Stimulated activated CD4-positive, alpha-beta T cell treated with anti-CD3 and anti-CD28 coated beads, Interleukin-1b, Interleukin-23, amount 100 ng/mL, for 24 hours (primary cell): ENCODE results near the gene ERVFRD-1.

ENCODE experiments used
- DNase-seq, 4 experiments: peaks; one replicate each; pipeline ENCODE4 v3.0.0-alpha.2; 2020; ENCODE audit warnings: low read depth in 4 of 4, low spot score in 1 of 4

ERVFRD-1 gene, protein sequence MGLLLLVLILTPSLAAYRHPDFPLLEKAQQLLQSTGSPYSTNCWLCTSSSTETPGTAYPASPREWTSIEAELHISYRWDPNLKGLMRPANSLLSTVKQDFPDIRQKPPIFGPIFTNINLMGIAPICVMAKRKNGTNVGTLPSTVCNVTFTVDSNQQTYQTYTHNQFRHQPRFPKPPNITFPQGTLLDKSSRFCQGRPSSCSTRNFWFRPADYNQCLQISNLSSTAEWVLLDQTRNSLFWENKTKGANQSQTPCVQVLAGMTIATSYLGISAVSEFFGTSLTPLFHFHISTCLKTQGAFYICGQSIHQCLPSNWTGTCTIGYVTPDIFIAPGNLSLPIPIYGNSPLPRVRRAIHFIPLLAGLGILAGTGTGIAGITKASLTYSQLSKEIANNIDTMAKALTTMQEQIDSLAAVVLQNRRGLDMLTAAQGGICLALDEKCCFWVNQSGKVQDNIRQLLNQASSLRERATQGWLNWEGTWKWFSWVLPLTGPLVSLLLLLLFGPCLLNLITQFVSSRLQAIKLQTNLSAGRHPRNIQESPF

DNA sequence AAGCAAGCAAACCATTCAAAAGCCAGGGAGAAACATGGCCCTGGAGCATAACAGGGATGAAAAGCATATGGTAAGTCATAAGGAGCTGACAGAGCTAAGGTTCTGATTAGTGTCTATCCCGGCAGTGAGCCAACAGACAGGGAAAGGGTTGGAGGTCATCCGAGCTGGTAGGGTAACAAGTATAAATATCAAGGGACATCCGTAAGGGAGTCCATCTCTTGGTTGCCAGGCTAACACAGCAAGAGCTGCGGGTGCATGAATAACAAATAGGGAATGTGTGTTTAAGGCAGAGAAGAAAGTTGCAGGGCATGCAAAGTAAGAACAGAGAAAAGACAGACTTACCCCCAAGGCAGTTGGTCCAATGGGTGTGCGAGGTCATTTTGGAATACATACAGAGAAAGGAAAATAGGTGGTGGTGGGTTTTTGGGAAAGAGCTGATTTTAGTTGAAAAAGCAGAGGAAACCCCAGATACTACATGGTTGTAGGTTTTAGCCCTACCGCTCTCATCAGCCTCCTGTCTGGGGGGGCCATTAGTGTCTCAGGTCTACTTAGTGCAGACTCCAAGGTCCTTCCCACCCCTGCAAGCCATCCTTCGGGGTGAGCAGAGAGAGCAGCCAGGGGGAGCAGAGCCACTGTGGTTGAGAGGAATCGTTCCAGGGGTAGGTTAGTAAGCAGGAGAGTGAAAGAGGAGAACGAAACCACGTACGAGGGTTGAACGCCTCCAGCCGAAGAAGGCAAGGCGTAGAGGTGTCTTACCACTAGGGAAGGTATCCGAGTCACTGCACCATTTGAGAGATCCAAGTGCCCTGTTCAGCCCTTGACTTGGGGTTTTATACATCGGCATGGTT is at the start of gene ERVFRD-1:
Gene ERVFRD-1, minus strand, starts transcription at position 805 of the 848 bp plus-strand sequence. CDS start 6,415 bp downstream, outside the sequence.
- DNase-seq, result no peak

DNA sequence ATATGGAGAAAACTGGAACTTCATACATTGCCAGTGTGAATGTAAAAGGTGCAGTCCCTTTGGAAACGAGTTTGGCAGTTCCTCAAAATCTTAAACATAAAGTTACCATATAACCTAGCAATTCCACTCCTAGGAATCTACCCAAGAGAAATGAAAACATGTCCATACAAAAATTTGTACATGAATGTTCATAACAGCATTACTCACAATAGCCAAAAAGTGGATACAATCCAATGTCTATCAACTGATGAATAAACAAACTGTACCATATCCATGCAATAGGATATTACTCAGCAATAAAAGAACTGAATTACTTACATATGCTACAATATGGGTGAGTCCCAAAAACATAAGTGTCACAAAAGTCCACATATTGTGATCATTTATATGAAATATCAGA is 48.7 kb upstream of the ERVFRD-1 start:
- no peak for DNase-seq

DNA sequence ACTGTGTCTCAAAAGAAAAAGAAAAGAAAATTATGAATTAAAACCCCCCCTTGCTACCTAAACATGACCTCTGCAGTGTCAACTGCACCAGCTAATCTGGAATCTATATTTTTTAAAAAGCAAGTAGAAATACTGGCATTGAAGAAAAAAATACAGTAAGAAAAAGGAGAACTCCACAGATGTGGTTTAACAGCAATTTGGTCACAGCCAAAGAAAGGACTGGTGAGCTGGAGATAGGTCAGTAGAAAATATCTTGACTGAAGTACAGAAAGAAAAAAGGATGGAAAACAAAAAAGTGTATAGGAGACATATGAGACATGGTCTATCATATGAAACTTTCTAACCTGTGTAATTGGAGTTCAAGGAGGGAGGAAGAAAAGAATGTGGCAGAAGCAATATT is 44.1 kb upstream of the ERVFRD-1 start:
- DNase-seq, result no peak

DNA sequence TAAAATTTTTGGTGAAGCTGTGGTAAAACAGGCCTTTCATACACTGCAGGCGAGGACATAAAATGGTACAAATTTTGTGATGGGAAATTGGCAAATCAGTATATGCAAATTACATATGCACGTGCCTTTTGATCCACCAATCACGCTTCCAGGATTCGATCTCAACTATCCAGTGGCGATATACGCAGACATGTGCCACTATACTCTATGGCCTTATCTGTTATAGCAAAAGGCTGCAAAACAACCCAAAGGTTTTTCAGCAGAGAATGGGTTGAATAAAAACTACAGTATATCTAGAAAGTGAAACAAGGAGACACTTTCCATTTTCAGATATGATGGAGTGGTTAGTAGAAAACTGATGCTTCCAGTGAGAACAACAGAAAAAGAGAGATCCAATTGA is 41.9 kb upstream of the ERVFRD-1 start:
- DNase-seq, result no peak

DNA sequence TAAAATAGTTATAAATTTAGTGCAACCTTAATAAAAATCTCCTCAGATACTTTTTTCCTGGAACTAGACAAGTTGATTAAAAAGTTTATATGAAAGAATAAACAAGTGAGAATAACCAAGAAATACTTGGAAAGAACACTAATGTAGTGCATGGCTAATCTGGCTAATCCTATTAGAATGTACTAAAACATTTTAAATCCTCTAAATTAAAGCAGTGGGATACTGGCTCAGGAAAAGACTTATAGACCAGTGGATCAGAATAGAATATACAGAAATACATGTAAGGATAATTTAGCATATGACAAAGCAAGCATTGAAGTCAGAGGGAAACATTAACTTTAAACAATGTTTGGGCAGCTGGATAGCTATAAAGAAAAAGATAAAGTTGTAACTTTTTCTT is 41.1 kb upstream of the ERVFRD-1 start:
- DNase-seq, result no peak

DNA sequence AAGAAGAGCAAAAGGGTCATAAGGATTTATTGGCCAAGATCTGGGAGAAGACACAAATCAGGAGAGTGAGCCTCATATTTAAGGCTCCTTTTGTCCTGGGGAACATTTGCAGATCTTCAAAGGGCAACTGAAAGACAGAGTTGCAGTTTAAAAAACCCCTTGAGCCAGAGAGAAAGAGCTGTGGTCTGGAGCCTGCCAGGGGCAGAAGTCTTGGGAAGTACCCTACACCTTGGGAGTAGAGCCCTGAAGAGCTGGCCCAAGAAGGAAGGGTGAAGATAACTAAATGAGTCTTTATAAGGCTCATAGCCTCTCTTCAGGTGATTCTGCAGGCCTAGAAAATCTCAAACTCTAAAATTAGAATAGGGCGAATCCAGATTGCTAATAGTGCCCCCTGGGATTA is 40.0 kb upstream of the ERVFRD-1 start:
- no peak for DNase-seq

DNA sequence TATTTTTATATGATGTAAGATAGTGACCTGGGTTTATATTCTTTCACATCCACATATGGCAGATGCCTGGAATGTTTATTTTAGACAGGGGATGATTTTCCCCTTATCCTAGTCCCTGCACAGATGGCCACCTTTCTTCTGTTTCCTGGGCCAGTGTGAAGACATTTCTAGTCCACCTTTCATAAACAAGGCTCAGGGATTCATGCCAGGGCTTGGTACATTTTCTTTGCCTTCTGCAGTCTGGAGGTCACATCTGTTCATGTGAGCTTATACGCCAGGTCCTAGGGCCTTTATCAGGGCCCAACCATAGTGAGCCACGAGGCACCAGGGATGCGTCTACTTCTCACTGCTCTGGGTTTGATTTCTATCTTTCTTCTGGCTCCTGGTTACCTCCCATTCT is 38.0 kb upstream of the ERVFRD-1 start:
- DNase-seq, result no peak

DNA sequence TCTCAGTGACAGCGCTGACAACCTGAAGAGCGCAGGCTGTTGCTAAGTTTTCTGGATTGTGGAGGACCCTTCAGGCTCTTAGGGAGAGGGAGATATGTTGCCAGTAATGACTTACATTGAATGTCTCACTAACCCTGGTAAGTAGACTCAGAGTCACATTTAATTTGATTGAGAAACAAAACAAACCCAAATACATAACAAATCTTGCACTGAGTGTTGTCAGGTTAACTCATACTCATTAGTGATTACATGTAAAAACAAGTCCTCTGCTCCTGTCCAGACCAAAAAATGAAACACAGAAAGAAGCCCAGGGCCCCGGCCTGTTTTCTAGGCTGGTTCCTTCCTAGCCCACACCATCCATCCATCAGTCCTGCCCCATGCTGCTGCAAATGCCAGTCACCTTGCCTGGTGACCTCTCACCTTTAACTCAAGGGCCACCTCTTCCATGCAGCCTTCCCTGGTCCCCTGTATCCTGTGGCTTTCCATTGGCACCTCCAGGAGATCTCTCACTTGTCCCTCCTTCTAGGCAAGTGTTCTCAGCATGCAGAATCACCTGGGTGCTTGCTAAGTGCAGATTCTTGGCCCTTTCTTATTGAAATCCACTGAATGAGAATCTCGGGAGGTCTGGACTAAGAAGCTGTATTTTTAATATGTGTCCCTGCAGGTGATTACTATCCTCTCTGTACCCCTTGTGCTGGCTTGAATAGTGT is 34.7 kb upstream of the ERVFRD-1 start:
- no peak for DNase-seq

DNA sequence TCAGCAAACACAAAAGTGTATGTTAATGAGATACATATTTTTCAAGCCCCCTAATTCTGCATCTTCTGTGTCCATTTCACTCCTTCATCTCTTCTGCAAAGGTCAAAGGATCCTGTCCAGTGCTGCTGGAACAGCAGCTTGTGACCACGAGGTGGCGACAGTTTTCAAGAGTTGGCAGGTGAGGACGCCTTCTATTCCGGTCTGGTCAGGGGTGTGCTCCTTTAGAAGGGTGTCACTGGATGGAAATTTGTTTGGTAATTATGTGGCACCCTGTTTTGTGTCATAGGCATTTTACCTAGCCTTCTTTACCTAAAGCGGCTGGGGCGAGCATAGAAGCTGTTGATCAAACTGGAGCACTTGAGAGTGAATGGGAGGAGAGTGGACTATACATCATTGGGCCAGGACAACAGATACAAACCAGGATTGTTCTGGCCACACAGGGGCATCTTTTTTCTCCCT is 32.9 kb upstream of the ERVFRD-1 start:
- peak; percentile 42 to 61 (median 57) for DNase-seq

DNA sequence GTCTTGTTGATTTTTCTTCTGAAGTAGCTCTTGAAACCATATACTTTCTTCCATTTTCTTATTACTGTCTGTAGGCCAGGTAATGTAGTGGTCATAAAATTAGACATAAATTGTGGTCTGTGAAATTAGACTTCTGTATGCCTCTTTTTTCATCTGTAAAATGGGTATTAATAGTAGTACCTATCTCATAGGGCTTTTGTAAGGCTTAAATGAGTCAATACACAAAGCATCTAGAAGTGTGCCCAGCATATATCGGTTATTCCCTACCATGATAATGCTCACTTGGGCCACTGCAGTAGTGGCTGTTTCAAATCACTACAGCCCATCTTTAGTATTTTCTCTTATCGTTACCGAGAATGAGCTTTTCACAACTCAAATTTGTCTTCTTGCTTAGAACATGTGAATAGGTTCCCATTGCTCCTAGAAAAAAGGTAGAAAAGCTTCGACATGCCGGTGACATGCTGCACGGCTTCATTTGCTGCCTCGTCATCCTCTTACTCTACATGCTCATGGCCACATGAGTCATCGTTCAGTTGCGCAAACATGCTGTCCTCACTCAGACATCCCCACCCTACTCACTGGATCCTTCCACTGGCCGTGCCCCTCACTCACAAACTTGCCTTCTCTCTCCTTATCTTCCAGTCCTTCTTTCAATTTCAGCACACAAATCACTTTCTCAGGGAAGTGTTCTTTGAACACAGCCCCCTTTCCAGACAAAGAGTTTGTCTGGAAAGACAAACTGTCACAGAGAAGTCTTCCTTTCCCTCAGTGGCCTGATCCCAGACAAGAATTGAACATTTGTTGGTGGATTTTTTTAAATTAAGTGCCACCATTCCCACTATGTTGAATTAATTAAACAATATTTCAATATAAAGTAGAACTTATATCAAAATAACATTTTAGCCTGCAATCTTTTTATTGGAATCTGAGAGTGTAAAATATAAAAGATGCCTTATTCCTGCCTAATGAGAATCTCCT is 32.2 kb upstream of the ERVFRD-1 start:
- no peak for DNase-seq

DNA sequence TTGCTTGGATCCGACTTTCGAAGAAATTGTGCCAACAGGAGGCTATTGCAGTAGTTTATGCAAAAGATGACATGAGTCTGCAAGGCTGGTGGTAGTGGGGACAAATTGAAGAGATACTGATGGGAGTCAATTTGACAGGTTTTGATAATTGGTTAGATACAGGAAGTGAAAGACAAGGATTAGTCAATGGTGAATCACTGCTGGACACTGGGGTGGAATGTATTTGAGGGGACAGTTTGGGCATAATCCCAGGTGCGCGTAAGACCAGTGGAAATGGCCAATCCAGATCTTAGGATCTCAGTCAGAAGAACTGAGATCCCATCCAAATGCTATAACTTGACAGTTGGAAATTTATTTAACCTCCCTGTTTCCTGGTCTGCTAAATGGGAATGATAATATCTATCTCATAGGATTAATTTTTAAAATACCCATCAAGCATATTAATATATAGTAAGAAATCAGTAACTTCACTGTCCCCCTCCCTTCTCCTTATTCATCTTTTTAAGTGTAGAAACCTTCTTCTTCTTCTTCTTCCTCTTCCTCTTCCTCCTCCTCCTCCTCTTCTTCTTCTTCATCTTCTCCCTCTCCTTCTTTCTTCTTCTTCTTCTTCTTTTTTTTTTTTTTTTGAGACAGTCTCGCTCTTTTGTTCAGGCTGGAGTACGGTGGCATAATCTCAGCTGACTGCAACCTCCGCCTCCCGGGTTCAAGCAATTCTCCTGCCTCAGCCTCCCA is 30.9 kb upstream of the ERVFRD-1 start:
- no peak for DNase-seq

DNA sequence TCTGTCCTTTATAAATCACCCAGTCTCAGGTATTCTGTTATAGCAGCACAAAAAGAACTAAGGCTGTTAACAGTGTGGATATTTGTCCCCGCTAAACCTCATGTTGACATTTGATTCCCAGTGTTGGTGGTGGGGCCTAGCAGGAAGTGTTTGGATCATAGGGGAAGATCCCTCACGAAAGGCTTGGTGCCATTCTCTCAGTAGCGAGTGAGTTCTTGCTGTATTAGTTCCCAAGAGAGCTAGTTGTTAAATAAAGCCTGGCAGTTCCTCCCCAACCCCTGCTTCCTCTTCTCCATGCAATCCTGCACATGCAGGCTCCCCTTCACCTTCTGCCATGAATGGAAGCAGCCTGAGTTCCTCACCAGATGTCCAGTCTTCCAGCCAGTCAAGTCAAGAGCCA is 29.8 kb upstream of the ERVFRD-1 start:
- DNase-seq, result no peak

DNA sequence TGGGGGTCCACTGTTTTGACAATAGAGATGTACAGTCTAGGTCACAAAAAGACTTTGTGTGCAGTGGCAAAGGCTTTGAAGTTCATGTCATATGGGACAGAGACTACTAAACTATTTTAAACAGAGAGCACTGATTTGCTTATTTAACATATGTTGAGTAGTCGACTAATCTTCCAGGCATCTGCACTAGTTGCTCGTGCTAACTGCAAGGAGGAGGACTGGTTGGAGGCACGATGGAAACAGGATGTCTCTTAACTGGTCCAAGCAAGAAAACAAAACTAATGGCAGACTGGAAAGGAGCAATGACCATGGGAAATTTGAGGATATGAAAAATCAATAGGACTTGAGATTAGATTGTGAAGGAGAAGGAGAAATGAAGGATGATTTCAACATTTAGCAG is 28.5 kb upstream of the ERVFRD-1 start:
- DNase-seq, result no peak

DNA sequence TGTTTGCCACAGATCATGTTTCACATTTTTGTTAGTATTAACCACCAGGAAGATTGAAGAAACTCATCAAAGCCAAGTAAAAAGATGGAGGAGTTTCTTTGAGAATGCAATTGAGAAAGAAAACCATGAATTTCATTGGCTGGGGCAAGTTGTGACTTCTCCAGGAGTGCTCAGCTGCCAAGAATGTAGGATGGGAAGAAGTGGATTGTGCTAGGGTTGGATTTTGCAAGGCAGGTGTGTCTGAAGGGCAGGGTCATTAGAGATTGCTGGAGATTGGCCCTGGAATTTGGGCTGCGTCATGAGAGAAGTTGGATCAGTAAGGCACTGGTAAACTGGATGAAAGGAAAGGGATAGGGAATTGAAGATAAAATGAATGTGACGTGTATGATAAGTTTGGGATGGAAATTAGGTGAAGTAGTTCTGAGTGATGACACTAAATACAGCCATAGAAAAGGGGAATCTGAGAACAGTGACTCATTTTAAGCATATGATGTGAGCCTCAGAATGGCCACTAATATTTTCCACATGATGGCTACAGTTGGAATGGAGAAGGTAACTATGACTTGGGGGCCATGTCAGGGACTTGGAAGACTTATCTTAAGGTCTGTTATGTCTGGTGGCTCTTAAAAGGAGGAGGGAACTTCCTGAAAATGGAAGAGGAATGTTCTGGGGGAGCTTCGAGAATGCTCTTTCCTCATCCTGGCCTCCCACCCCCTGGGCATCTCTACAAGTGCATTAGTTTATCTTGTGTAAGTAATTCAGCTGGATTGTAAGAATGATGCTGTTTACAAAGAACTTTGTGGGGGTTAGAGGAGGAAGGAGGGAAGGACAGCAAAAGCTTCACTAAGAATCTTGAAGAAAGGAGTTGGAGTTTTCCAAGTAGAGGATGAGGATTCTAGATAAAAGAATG is 27.8 kb upstream of the ERVFRD-1 start:
- no peak for DNase-seq

DNA sequence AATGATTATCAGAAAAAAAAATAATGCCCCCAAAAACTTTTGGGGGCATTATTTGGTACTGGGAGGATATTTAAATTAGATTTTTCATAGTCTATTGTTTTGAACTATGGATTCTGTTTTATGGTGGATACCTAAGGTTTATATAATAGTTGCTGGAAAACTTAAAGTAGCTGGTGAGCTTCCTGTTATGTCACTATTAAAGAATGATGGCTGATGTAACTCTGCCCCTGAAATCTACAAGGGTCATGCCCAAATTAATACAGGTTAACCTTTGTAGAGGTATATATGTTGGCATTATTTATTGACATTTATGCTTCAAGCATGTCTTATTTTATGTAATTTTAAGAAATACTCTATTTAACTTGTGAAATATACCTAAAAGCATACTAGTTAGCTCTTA is 25.3 kb upstream of the ERVFRD-1 start:
- no peak for DNase-seq

DNA sequence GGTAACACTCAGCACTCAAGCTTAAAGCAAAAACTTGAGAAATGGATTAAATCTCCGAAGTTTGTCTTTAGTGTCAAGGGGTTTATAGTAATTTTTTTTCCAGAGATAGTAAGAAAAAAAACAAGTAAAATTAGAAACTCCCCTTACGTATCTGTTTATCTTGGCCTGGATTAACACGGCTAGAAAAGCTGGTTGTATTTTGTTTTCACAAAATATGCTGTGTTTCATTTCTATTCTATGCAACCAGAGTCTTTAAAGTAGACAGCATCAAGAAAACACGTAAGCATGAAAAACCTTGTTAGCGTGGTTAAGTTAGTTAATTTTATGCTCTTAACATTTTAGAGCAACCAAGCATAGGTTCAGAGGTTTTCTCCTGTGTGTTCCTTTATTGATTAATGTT is 21.8 kb upstream of the ERVFRD-1 start:
- no peak for DNase-seq

DNA sequence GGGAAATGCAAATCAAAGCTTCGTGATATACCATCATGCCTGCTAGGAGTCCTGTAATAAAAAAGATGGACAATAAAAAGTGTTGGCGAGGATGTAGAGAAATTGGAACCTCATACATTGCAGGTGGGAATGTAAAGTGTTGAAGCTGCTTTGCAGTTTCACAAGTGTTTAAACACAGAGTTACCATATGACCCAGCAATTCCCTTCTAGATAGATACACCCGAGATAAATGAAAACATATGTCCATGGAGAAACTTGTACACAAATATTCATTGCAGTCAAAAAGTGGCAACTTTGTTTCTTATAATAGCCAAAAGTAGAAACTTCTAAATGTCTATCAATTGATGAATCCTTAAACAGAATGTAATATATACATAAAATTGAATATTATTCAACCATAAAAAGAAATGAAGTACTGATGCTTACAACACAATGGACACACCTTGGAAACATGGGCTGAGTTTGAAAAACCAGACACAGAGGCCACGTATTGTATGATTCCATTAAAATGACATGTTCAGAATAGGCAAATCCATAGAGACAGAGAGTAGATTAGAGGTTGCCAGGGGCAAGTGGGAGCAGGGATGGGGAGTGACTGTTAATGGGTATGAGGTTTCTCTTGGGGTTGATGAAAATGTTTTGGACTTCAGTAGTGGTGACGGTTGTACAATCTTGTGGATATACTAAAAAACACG is 20.8 kb upstream of the ERVFRD-1 start:
- no peak for DNase-seq

DNA sequence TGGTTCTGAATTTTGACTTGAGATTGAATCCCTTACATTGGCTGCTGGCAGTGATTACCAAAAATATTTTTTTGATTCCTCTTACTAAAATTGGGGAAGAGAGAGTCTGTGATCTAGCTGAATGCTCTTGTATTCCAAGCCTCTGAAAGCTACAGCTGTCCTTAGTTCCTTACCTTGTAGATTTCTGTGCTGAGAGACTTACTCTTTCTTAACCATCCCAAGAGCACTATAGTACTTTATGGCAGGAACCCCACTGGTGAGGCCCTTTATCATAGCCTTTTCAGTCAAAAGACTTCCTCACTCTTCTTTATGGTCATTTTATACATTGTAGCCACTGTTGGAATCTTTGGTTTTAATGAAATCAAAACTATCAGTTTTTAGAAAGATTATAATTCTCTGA is 19.1 kb upstream of the ERVFRD-1 start:
- DNase-seq, result no peak
